Keratinocyte (primary cell): ENCODE data around the gene ZC3H14.

Experiments used
- EZH2 ChIP-seq: IDR thresholded peaks from one replicate; pipeline ENCODE4 v1.6.1; 2012; ENCODE audit warnings: inconsistent platforms, mild to moderate bottlenecking, low read length, moderate library complexity
- TF ChIP-seq, protein P1 (sequence below), 3 experiments: IDR thresholded peaks in 1 of 3; conservative IDR thresholded peaks in 1 of 3; optimal IDR thresholded peaks in 1 of 3; 2 replicates in 2 of 3; 3 replicates in 1 of 3; pipeline versions ENCODE3 to v1.5.1; 2011; ENCODE audit warnings: low read length in 3 of 3, mild to moderate bottlenecking in 3 of 3, moderate library complexity in 2 of 3, control low read depth in 1 of 3, inconsistent platforms in 1 of 3; ENCODE audit not compliant: insufficient read depth in 2 of 3; ENCODE audit errors: extremely low read depth in 1 of 3

DNA sequence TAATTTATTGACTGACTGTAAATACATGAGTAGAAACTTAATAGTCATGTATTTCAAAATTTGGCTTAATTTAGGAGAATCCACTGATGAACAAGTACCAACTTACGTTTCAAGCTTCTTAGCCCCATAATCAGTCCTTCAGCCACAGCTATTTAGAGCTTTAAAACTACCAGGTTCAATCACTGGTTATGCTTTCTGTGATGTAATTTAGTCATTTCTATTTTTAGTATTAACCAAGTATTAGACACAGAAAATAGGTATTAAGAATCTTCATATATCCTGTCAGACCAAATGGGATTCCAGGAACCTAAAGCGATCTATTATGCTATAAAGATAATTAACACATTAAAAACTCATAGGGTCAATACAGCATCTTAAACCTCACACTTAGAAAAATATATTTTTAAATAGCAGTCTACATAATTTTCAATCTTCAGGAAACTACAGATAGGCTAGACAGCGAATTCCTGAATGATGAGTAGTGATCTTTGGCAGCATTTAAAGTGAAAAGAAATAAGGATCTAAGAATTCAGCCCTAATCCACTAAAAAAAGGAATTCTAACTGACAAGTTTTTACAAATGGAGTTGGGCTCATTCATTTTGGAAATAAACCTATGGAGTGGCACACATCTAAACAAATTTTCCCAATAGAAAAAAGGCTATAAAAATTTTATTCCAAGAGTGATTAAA, 51.5 kb downstream of the ZC3H14 start:
- TF ChIP-seq, protein P1, sequence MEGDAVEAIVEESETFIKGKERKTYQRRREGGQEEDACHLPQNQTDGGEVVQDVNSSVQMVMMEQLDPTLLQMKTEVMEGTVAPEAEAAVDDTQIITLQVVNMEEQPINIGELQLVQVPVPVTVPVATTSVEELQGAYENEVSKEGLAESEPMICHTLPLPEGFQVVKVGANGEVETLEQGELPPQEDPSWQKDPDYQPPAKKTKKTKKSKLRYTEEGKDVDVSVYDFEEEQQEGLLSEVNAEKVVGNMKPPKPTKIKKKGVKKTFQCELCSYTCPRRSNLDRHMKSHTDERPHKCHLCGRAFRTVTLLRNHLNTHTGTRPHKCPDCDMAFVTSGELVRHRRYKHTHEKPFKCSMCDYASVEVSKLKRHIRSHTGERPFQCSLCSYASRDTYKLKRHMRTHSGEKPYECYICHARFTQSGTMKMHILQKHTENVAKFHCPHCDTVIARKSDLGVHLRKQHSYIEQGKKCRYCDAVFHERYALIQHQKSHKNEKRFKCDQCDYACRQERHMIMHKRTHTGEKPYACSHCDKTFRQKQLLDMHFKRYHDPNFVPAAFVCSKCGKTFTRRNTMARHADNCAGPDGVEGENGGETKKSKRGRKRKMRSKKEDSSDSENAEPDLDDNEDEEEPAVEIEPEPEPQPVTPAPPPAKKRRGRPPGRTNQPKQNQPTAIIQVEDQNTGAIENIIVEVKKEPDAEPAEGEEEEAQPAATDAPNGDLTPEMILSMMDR (optimal IDR thresholded peaks at IDR 0.05 in 1 of 3, IDR thresholded peaks at IDR 0.05 in 1 of 3, conservative IDR thresholded peaks at IDR 0.05 in 1 of 3; ENCODE audit: extremely low read depth in 1 of 3, insufficient read depth in 2 of 3, low read length in 3 of 3), result no peak
- no peak for TF ChIP-seq EZH2
